Endometrial microvascular endothelial cells (primary cell): ENCODE measurements around the gene PAGE2B. TPM values are rescaled to one million over a fixed set of nuclear protein-coding genes. Genes with fewer than 3 reads are reported as not detected.
"Not testable (repeated sequence)": the region's sequence is repeated elsewhere in the genome, so short reads cannot be mapped to it uniquely, and the experiment has no call there.

Experiments used
- in situ Hi-C: cut with HindIII; loops from 2 replicates; pipeline ENCODE4 v1.10.0; 2017; ENCODE audit warnings: low sequenced_read_pairs, low pct_unique_long_range_greater_than_20kb; ENCODE audit errors: inconsistent ontology term
- total RNA-seq: library from RNA; depleted of rRNA; stranded (reverse); fragments of >200 nt; gene quantifications from one replicate; pipeline ENCODE4 v1.2.3, GENCODE V29; 2015; ENCODE audit errors: inconsistent ontology term

Gene PAGE2B, protein sequence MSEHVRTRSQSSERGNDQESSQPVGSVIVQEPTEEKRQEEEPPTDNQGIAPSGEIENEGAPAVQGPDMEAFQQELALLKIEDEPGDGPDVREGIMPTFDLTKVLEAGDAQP
- total RNA-seq: not detected

GRCh38 chrX:55074851-55075467 is at the start of gene PAGE2B:
Gene PAGE2B (plus strand): TSS chrX:55075030. CDS start chrX:55076042, 1,012 bp downstream.
- in situ Hi-C loops: no loop called here

- in situ Hi-C loops: no loop called here
Measured at GRCh38 chrX:55026143-55026542, 48.7 kb upstream of the PAGE2B start.

DNA sequence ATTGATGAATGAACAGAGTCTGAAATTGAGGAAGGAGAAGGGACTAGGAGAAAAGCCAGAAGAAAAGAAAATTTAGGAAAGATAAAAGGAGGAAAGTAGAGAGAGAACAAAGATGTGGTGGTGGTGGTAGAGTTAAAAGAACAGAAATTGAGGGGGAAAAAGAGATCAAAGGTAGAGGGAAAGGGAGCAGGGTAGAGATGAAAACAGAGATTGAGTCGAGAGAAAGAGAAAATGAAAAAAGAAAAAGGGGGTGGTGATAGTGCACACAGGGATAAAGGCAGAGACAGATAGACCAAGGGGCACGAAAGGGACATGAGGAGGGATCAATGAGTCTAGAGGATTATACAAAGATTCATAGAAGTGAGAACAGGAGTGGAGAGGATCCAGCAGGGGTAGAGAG is 48.0 kb upstream of the PAGE2B start:
- in situ Hi-C loops: no loop called here

GRCh38 chrX:55028040-55028439 is 46.8 kb upstream of the PAGE2B start:
- in situ Hi-C loops: no loop called here

DNA sequence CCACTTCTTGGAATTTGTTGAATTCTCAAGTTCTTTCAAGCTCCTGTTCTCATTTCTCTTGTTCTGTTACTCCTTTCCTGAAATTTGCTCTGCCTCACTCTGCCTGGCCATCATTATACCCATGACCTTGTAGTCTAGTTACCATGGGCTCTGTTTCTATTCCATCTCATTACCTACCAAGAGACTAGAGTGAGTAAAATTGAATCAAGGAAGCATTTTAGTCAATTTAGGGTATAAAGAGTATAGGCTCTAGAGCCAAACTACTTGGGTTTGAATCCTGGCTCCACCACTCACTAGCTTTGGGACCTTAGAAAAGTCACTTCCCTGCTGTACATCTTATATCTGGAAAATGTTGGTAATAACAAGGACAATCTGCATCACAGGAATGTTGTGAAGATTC is 46.2 kb upstream of the PAGE2B start:
- in situ Hi-C loops: no loop called here

DNA sequence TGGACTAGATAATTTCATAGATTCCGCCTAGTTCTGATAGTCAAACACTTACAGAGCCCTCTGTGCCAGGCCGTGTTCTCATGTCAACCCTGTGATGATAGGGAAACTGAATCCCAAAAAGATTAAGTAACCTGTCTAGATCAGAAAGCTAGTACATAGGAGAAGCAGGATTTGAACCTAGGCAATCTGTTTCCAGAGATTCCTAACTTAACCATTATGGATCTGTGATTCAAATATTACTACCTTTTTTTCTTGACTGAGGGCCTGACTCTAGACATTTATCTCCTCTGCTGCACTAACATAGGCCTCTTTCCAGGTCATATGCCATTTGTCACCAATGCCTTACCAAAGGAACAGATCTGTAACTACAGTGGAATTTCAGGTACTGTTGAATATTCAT is 45.5 kb upstream of the PAGE2B start:
- in situ Hi-C loops: no loop called here

DNA sequence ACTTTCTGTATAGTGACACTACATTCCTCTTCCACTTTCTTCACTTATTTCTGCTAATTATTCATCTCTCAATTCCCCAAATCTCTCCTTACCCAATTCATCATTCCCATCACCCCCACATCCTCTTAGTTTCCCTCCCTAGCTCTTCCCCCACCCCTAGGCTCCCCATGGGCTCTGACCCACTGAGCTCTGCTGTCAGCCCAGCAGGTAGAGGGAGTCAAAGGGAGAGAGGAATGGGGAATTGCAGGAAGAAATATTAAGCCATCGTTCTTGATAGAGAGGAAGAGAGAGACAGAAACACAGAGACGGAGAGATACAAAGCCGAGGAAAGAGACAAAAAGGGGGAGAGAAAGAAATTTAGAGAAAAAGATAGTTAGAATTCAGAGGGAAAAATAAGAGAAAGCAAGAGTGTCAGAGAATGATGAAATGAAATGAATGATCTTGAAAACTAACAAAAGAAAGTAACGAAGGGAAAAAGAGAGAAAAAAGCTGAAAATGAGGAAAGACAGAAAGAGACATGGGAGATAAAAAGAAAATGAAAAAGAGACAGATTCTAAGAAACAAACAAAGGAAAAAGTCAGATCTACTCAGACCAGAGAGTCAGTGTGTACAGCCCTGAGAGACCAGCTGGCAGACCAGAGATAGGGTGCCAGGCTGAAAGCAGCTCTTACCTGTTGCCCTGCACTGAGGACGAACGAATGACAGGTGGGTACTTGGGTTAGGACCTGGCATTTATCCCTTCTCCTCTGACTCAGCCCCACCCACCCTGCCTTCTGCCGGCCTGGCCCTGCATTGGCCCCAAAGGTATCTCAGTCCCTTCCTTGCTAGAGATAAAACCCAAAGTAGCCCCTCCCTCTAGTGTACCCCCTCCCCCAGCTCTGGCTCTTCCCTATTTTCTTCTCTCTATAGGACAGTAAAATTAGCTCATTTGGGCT is 44.3 kb upstream of the PAGE2B start, which contains the start of gene ALAS2:
ALAS2 (minus strand) TSS at position 707 of the 935 bp plus-strand sequence. CDS start 4,977 bp downstream, outside the sequence.
- in situ Hi-C loops: no loop called here

DNA sequence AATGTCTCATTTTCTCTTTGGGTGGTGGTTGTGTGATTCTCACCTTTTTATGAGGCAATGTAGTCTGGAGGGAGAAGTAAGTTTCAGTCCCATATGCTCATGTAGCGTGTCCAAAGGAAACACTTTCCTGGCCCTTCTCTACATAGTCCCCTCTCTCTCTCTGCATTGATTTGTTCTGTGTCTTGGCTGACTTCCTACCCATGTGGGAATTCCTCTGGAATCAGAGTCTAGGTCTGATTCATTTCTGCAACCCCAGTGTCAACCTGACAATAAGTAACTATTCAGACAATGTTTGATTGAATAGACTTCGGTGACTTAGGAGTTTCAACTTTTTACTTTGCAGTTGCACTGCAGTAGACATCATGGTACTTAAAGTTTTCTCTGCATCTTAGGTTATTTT is 41.4 kb upstream of the PAGE2B start:
- in situ Hi-C loops: no loop called here

GRCh38 chrX:55039471-55039870 is 35.4 kb upstream of the PAGE2B start:
- in situ Hi-C loops: no loop called here

DNA sequence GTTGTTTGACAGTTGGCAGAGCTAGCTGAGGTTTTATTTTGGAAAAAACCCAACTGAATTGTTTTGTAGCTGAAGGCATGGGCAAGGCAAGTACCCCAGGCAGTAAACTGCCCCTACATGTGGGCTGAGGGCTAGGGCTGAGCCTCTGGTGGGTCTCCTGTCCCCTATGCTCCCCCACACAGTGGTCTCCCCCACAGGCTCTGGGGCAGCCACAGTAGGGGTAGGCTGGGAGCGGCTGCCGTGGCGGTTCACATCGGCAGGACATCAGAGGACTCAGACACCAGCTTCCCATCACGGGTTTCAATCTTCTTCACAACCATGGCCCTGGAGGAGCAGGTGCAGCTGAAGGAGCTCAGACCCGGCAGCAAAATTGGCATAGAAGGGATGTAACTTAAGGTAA is 33.3 kb upstream of the PAGE2B start:
- in situ Hi-C loops: no loop called here

DNA sequence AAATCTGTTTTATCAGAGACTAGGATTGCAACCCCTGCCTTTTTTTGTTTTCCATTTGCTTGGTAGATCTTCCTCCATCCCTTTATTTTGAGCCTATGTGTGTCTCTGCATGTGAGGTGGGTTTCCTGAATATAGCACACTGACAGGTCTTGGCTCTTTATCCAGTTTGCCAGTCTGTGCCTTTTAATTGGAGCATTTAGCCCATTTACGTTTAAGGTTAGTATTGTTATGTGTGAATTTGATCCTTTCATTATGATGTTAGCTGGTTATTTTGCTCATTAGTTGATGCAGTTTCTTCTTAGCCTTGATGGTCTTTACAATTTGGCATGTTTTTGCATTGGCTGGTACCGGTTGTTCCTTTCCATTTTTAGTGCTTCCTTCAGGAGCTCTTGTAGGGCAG is 24.2 kb upstream of the PAGE2B start:
- in situ Hi-C loops: not testable (repeated sequence)

GRCh38 chrX:55056820-55057674 is 17.8 kb upstream of the PAGE2B start:
- in situ Hi-C loops: no loop called here

DNA sequence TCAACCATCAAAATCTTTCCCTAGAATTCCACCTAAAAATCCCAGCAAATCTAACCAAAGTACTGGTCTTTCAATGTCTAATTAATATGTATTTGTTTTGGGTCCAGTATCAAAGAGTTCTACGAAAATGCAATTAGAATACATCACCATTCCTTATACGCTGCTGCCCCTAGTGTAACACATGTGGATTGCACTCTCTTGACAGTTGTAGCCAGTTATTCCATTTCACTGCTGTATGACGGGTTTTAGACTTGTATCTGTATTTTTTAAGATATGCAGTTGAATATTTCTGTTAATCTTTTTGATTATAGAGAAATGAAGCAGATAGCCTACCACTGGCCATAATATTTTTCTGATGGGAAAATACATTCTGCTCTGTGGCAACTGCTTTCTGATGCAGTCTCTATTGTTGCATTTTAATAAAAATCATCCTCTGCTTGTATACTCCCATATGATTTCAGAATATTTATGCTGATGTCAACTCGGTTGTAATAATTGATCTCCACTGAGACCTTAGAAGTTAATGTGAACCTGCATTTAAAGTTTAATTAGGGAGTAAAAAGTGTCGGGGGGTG is 17.1 kb upstream of the PAGE2B start:
- in situ Hi-C loops: no loop called here

DNA sequence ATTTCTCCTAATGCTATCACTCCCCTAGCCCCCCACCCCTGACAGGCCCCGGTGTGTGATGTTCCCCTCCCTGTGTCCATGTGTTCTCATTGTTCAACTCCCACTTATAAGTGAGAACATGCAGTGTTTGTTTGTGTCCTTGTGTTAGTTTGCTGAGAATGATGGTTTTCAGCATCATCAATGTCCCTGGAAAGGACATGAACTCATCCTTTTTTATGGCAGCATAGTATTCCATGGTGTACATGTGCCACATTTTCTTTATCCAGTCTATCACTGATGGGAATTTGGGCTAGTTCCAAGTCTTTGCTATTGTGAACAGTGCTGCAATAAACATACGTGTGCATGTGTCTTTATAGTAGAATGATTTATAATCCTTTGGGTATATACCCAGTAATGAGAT is 7.7 kb upstream of the PAGE2B start:
- in situ Hi-C loops: not testable (repeated sequence)

DNA sequence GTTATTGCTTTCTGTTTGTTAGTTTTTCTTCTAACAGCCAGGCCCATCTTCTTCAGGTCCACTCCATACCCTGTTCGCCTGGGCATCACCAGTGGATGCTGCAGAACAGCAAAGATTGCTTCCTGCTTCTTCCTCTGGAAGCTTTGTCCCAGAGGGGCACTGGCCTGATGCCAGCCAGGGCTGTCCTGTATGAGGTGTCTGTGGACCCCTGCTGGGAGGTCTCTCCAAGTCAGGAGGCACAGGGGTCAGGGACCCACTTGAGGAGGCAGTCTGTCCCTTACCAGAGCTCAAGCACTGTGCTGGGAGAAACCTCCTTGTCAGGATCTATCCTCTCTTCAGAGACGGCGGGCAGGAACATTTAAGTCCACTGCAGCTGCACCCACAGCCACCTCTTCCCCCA is 2.5 kb upstream of the PAGE2B start:
- in situ Hi-C loops: no loop called here

- in situ Hi-C loops: no loop called here
Measured at GRCh38 chrX:55088795-55089489, 14.1 kb downstream of the PAGE2B start, which contains the start of gene PAGE2. Gene PAGE2 (plus strand): TSS chrX:55089018. CDS start chrX:55090021, 1,003 bp downstream.

DNA sequence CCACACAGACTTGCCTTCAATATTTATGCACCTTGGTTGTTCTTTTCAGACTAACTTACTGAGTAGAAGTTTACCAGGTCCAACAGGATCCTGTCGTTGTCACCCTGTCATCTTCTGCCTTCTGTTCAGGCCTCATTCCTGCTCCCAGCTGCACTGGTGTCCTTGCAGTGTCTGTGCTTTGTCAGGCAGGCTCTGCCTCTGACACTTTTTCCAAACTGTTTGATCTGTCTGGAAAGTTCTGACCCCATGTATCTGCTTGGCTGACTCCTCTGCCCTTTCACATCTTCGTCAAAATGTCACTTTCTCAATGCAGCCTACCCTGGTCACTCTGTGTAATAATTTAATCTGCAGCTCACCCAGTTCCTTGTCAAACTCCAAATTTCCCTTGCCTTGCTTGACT is 23.9 kb downstream of the PAGE2B start:
- in situ Hi-C loops: no loop called here

DNA sequence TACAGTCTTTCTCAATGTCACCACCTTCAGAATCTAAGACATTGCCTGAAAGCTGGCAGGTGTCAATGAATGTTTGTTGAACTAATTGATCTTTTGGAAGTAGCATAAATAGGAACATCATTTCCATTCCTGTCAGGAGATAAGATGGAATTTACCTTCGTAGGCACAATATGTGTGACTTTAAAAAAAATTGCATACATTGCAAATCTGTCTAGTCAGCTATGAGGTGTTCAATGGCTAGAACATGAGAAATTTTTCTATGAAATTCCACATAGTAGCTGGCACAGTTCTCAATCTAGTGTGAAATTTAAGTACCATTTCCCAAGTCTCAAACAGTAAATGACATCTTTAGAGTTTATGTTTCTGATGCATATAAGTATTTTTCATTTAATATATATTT is 24.3 kb downstream of the PAGE2B start:
- in situ Hi-C loops: no loop called here
